Femur (tissue), 1 donor: ENCODE data around the gene GALNT18.
A peak's percentile ranks its signal among the peaks of the same experiment; 100 is the strongest.

Experiments used
- DNase-seq: peaks from one replicate; pipeline ENCODE4 v3.0.0-alpha.2; 2017

The GALNT18 gene

DNA sequence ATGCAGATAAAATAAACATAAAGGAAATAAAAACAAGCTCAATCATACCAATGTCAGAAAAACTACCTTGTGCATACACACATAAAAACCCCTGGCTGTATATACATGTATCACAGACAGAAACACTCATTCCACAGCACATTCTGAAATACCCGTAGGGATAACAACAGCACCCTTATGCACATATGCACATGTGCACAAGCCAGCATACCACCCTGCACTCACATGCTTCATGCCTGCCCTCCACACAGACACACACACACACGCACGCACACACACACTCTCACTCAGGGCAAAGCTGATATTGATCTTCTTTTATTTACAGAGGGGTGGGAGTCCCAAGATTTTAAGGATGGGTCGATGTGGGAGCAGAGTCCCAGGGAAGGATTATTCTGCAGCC, 360.9 kb downstream of the GALNT18 start:
- DNase-seq: no peak

DNA sequence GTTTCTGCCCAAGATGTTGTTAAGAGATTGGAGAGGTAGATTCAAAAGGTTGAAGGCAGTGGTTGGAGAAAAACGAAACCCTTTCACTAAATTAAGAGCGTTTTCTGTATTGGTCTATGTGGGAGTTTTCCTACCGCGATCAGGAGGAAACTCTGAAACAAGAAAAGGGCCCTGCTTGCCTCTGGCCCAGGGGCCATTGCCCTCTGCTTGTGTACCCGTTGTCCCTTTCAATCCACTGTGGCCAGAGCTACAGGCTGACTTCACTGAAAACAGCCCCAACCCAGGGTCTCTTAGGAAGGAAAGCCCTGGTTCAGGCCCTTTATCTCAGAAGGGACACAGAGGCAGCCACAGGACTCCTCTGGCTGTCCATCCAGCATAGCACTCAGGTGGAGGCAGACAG, 367.8 kb downstream of the GALNT18 start:
- DNase-seq: no peak

DNA sequence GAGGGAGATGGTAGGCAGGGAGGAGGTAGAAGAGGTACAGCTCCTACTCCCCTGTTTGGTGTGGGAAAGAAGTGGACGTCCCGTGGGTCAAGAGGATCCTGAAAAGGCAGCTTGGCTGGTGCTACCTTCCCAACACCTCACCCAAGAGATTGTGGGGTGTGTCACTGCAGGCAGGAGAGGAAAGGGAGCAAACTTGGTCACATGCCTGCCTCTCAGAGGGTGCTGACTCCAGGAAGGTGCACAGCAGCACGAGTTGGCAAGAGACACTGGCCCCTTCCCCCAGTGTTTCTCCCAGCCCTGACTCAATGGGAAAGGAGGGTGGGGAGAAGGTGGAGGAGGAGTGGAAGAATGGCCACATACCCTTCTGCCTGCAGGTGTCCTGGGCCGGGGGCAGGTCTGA, 368.3 kb downstream of the GALNT18 start:
- DNase-seq: no peak

DNA sequence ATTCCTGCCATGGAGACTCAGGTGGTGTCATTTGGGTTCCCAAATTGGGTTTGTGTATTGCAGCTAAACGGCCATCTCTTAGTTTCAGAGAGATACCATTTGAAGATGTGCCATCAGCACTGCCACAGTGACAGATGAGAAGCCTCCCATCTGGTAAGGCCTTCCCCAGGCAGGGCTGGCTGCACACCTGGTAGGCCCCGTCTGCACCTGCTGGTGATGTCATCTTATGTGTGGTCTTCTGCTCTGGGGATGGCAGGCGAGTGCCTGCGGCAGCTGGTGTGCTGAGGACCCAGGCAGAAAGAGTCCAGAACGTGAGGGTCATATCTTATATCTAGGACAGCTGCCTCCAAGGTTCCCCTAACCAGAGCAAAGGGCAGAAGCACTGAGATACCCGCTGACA, 369.4 kb downstream of the GALNT18 start:
- DNase-seq: no peak

DNA sequence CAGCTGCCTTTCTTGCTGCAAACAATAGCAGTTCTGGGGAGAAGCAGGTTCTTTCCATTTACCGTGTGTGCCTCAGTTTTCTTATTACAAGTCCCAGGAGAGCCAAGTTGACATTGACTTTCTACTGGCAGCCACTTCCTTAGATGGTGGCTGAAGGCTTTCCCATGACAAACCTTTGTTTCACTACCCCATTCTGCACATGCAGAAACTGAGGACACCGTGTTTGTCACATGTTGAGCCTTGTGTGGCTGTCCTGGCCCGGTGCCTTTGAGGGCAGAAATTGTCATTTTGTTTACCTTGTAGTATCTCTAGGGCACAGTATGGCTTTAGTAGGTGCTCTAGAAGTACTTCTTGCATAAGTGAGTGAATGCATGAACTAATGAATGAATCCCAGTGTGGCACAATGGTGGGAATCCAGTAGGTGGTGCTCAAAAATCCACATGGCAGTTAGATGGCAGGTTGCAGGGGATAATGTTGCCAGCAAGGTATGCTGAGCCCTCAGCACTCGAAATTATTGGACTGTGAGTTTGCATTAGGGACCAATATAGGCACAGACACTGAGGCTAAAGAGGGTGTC, 370.3 kb downstream of the GALNT18 start:
- DNase-seq: no peak

DNA sequence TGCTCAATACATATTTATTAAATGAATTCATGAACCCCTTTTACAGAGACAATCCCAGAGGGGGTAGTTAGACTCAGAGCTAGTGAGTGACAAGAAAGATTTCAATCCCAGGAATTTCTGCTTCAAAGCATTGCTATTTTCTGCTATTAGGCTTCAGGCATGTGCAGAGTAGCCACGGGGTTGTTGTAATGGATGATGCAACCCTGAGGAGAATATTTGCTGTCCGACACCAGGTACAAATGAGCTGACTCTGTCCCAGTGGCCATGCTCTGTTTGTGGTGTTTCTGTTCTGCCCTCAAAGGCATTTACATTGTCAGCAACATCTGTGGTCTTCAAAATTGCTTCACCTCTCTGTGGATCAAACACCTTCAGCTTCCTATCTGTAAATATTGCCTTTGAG, 371.3 kb downstream of the GALNT18 start:
- DNase-seq: no peak

DNA sequence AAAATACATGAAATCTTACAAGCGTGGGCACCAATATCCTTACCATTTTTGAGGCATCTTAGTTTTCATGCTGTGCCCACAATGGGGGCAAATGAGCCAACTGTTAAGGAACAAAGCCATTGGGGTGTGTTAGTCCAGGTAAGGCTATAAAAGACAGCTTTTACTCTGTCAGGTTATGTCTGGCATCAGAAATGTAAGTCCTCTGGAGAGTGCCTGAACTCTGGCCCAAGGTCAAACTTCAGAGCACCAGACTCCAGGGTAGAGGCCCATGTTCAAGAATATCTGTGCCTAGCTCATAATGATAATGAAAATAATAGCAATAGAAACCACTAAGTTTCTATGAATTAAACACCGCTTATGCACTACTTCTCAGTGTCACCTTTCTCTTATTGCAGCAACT, 374.2 kb downstream of the GALNT18 start:
- DNase-seq: no peak

DNA sequence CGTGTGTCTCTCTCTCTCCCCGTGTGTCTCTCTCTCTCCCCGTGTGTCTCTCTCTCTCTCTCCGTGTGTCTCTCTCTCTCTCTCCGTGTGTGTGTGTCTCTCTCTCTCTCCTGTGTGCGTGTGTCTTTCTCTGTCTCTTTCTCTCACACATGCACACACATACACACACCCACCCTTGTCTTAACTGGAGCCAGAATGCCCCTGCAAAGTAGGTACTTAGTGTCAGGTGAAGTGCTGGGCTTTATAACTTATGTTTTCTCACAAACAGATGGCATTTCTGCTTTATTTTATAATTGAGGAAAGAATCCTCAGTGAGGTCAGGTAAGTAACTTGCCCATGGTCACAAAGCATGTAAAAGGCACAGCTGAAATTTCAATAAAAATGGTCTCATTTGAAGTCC, 374.7 kb downstream of the GALNT18 start:
- no peak for DNase-seq

DNA sequence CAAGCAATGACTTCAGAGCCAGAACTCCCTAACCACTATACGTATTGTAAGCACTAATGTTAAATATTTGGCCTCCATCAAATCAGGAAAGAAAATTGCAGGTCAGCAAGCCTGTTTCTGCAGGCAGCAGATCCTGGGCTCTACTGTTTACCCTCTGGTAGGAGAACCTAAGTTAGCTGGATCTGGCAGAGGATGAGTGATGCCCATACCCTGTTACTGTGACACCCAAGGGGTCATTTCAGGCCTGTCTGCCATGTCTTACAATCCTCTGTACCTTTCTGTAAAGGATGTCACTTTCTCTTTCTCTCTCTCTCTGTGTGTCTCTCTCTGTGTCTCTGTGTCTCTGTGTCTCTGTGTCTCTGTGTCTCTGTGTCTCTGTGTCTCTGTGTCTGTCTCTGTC, 375.6 kb downstream of the GALNT18 start:
- DNase-seq: no peak

DNA sequence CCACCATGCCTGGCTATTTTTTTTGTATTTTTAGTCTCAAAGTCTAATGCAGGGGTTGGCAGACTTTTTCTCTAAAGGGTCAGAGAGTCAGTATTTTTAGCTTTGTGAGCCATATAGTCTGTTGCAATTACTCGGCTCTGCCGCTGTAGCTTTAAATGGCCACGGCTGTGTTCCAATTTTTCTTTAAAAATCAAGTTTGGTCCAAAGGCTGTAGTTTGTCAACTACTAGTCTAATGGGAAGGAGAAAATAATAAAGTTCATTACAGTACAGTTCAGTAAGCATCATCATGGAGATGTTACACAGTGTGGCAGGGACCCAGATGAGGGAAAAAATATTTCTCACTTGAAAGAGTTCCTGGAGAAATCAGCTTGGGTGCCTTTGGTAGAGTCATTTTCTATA, 376.4 kb downstream of the GALNT18 start:
- DNase-seq: no peak

DNA sequence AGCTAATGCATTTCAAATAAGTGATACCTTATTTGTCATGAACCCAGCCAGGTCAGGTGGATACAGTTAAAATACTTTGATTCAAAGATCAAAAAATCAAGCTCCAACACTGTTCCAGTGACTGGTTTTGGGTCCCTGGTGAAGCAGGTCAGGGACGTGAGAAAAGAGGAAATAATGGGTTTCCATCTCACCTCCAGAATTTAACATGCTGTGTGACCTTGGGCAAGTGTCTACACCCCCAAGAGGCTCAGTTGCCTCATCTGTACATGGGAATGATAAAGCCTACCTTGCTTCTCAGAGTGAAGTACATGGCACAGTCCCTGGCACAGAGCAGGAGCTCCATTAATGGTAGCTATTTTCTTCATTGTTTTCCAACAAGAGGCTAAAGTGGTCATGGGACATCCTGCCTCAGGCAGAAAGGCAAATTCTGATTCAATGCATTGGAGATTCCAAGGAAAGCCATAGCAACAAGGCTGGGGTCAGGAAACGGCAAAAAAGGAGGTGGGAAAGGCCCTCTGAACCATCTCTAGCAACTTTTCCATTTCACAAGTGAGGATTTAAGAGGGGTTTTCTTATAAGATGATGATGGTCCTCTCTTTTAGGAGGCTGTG, 377.2 kb downstream of the GALNT18 start:
- DNase-seq: no peak

DNA sequence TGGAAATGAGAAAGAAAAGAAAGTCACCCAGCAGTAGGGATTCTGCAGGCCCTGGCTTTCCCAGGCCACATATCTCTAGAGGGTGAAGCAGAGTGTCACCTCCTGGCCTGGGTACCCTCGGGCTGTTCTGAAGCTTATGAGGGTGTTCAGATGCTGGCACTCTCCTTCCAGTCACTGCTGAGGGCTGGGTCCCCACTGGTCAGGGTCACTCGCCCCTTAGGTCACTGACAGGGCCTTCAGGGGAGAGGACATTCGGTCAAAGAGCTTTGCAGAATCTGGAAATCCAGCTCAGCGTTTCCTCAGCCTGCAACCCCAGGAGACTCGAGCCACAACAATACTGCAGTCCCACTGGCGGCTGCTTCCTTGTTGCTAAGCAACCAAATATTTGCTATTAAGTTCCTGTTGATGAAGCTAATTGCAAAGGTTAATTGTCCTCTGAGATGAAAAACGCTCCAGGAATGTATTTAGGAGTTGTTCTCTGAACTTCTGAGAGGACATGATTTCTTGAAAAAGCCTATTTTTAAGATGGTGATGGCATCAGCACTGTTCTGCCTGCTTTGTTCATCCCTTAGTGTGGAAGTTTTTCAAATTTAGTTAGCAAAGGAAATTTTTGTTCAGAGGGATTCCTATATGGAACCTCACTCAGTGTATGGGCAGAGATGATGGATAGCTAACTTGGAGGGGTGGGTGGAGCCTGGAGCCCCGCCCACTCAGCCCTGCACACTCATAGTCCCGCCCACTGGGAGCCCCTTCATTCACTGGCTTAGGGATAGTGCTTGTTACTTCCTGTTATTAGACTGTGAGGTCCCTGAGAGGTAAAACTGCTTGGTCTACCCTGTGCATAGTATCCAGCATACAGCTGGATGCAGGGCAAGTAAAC, 378.0 kb downstream of the GALNT18 start:
- DNase-seq: peak; percentile 72

DNA sequence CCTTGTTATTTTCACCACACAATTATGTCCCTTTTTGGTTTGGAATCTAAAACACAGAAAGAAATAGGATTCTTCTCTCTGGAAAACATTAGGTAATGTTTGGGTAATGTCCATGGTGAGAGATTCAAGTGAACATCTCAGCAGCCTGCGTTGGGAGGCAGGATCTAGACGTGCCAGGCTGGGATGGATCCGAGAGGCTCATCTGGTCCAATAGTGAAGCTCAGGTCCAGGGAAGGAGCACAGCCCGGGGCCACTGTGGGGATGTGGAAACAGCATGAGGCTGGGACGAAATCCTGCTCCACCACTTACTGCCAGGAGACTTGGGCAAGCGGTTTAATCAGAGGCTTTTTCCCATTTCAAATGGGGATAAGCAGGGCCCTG, 378.6 kb downstream of the GALNT18 start:
- peak; percentile 77 for DNase-seq

DNA sequence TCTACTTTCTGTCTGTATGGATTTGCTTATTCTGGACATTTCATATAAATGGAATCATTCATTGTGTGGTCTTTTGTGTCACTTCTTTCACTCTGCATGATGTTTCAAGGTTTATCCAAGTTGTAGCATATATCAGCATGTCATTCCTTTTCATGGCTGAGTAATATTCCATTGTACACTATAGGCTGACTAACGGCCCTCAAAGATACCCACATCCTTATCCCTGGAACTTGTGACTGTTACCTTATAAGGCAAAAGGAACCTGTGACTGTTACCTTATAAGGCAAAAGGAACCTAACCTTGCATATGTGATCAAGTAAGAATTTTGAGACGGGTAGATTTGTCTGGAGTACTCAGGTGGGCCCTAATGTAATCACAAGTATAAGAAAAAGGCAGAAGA, 380.5 kb downstream of the GALNT18 start:
- no peak for DNase-seq

DNA sequence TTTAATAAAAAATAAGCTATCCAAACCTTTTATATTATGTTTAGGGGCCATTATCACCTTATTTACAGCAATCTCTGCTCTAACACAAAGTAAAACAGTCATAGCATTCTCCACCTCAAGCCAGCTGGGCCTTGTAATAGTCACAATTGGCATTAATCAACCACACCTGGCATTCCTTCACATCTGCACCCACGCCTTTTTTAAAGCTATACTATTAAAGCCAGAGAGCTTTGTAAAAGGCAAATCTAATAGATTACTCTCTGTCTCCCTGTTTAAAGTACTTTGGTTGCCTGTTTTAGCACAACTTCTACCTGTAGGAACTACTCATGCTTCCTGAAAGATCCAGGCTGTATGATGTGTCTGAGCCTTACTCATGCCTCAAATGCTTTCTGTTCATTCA, 381.8 kb downstream of the GALNT18 start:
- no peak for DNase-seq

DNA sequence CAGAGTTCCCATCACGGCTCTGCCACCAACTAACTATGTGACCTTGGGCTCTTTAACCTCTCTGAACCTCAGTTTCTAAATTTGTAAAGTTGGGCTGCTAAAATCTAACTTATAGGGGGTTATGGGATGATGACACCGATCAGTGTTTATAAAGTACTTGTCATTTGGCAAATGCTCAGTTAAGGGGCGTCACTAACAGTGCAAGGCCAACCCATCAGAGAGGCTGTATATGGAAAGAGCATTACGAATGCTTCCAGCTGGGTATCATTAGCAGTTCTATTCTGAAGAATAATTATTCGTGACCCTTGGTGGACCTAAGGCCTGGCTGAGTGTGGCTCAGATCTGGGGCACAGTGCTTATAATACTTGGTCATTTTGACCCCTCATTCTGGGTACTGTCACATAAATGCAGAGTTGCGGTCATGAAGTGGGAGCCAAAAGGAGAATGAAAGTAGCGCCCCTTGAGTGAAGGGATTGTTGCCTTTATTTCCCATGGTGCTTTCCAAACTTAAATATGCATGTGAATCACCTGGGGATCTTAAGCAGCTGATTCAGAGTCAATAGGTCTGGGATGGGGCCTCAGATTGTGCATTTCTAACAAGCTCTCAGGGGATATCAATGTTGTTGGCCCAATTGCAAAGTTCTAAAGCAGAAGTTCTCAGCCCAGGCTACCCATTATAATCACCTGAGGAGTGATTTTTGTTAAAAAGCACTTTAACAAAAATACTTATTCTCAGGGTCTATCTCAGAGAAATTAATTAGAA, 384.6 kb downstream of the GALNT18 start:
- no peak for DNase-seq

DNA sequence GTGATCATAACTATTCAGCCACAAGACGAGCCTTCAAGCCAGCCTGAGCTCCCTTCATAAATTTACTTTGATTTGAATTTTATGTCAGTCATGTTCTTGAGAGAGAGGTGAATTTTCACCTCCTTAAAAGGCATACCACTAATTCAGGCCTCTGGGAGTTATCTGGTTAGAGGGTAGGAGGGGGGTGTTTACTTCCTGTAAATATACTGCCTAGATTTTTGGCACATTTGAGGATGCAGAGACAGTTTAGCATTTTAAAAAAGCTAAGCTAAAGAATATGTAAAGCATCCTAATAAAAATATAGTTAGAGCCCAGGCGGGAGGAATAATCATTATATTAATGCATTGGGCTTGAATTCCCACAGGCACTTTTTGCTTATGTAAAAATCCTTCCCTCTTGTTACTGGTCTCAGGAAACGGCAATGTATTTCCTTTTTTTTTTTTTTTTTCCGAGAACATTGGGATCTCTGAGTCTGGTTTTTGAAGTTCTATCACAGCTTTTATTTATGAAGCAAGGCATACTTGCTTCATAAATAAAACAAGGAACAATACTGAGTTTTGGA, 385.2 kb downstream of the GALNT18 start:
- DNase-seq: no peak

DNA sequence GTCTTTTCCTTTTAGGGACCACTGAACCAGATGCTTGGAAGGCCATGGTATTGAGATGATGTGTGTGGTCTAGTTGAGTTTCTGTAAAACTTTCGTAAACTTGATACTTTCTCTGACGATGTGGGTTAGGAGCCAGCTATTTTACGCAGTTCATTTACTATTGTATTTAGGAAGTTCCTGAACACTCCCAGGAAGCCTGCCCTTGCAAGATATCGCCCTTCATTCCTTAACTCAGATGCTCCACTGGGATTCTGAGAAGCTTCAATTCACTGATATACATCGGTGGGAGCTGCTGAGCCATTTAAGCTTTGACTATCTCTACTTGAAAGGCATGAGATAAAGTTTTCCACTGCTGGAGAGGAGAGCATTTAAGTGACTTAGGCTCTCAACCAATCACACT, 390.0 kb downstream of the GALNT18 start:
- no peak for DNase-seq

DNA sequence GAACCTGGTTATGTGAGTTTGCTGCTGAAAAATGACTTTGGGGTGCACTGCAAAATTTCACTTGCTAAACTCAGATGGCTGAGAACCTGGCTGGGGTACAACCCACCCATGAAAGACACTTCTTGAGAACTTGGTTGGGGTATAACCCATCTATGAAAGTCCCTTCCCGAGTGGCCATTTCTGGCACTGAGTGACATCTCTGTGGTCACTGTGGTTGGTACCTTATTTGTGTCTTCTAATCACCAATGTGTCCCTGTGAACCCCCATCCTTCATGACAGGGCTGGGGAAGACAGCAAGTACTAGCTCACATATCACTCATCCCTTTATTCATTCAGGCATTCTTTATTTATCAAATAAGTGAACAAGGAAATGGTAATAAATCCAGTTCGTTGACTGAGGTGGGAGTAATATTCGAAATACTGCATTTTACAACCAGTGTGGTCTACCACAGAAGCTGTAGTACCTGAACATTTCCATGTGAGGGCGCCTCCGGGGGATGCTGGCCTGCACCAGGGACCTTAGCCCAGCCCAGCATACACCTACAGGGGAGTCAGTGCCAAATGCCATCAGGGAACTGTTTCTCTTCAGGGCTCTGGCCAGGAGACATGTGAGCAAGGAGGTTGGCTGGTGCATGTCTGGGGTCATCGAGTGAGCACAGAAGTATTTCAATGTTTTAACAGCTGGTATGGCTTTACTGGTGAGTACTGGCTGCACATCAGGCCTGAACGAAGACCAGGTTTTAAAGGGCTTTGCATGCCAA, 390.8 kb downstream of the GALNT18 start:
- peak; percentile 62 for DNase-seq

DNA sequence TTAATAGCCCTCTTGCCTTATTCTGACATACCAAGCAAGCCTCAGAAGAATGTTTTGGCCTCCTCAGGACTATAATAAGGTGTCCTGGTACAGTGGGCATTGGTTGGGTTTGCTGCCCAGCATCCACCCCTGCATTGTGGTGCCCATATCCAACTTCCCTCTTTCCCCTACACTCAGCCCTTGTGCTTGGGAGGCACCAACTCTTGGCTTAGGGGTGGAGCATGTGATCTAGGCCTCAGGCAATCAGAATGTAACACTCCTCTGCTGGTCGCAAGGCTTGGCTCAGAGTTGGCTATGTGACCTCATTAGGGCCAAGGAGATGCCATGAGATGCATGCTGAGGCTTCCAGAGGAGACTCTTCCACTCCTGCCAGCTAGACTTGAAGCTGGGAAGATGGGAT, 391.7 kb downstream of the GALNT18 start:
- DNase-seq: no peak

DNA sequence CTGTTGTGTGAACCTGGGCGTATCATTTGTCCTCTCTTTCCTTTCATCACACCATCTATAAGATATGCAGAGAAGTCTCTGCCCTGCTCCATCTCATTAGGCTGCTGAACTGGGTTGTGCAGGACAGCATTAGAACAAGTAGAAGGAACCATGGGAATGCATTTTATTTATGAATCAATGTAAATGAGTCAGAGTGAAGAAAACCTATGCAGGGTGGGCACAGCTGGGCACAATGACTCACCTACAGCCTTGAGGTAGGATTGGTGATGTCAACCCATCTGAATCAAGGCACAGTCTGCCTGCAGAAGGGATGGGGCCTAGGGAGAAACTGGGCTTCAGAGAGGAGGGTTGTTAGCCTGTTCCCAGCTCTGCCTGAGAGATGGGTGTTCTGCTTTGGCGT, 392.2 kb downstream of the GALNT18 start:
- no peak for DNase-seq

DNA sequence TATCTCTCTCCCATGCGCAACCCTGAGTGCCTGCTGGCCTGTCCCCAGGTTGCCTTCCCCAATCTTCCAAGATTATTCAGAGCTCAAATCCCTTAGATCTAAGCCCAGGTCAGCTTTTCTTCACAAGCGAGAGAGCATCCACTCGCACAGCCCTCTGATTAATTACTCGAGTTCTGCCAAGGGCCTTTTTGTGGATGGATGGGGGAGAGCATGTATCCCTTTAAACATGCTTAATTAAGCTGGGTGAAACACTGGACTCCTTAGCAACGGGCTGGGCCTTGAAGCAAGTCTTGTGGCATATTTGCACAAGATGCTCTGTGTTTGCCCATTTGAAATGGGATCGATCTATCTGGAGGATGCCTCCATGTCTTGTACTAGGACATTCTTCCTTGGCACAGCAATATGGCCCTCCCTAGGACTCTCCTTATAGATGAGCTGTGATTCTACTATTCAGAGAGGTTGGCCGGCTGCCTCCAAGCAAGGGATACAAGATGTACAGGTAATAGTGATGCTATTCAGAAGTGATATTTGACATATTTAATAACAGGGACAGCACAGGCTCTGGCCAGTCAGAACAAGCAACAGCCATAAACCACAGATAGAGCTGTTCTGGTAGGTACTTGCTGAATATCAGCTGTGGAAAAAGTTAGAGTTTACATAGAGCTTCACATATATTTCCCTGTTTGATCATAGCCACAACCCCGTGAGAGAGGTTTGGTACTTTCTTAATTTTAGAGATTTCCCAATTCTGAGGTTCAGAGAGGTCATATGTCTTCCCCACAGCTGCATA, 394.3 kb downstream of the GALNT18 start:
- DNase-seq: no peak
